HepG2 (cell line): Measurements from ENCODE around the gene FBXW12. TPM values are rescaled to one million over a fixed set of nuclear protein-coding genes. Genes with fewer than 3 reads are reported as not detected.

Source experiments
- ATAC-seq: fragments of 200-7000 bp; cut with Tn5 transposase; 3 replicates; pipeline ENCODE4 v1.9.1; 2020; ENCODE audit warnings: mild to moderate bottlenecking, moderate library complexity
- BruUV-seq: library from RNA; stranded (reverse); fragments of 400-500 nt; replicated peaks from 2 replicates; lab custom pipeline; 2021; lab: Mats Ljungman, UMichigan
- CTCF ChIA-PET: fragments of 300-600 bp; formaldehyde crosslinking; extraction: SDS; loops from one replicate; lab custom pipeline; 2021; ENCODE audit warnings: low total read pairs, inconsistent platforms, low intra/inter-chr PET ratio; lab: Yijun Ruan, JAX
- POLR2A ChIA-PET: fragments of 350-600 bp; sonication (Branson Sonifier 250); formaldehyde crosslinking; loops from one replicate; lab custom pipeline; 2020; ENCODE audit warnings: antibody characterized with exemption, inconsistent platforms; lab: Yijun Ruan, JAX
- DNase-seq: peaks from one replicate; pipeline ENCODE4 v3.0.0-alpha.2; 2015; ENCODE audit warnings: low spot score
- FAIRE-seq: peaks from 3 replicates; lab custom pipeline; 2011; peaks lifted over from hg19 to GRCh38; lab: Jason Lieb, UNC
- H2AFZ ChIP-seq: one replicate; pipeline ENCODE4 v1.6.1; 2011; ENCODE audit warnings: low read length, inconsistent platforms
- H3K27ac ChIP-seq: fragments of 300-600 bp; 3 replicates; pipeline ENCODE4 v1.8.0; 2011; ENCODE audit warnings: mixed run types, mild to moderate bottlenecking, mixed read lengths, low read length, inconsistent platforms; ENCODE audit not compliant: insufficient read depth; ENCODE audit errors: extremely low read length
- H3K27me3 ChIP-seq, 2 experiments: fragments of 200-600 bp in 1 of 2; 2 replicates in 1 of 2; 3 replicates in 1 of 2; pipeline versions ENCODE4 v1.6.0 to v1.8.0; 2011; ENCODE audit warnings: low read length in 2 of 2, mild to moderate bottlenecking in 2 of 2, moderate library complexity in 2 of 2, inconsistent platforms in 1 of 2; ENCODE audit not compliant: insufficient read depth in 2 of 2, control insufficient read depth in 1 of 2
- H3K36me3 ChIP-seq, 2 experiments: fragments of 200-600 bp in 1 of 2; replicated peaks in 1 of 2; 2 replicates in 1 of 2; 3 replicates in 1 of 2; pipeline versions ENCODE4 v1.5.1 to v1.8.0; 2011; ENCODE audit warnings: low read length in 2 of 2, inconsistent platforms in 1 of 2; ENCODE audit not compliant: insufficient read depth in 2 of 2, control insufficient read depth in 1 of 2
- H3K4me1 ChIP-seq: 2 replicates; pipeline ENCODE4 v1.5.1; 2012; ENCODE audit warnings: low read length, inconsistent platforms; ENCODE audit not compliant: insufficient read depth
- H3K4me2 ChIP-seq: 2 replicates; pipeline ENCODE4 v1.6.0; 2011; ENCODE audit warnings: low read depth, low read length, inconsistent platforms
- H3K4me3 ChIP-seq, 3 experiments: fragments of 200-600 bp in 1 of 3; sonication (generic), shearing (Covaris generic) in 1 of 3; replicated peaks in 1 of 3; 2 replicates each; pipeline ENCODE4 v1.5.1; 2011 to 2016; ENCODE audit warnings: low read length in 3 of 3, inconsistent platforms in 2 of 3, low read depth in 2 of 3, mild to moderate bottlenecking in 2 of 3, control low read depth in 1 of 3, mixed read lengths in 1 of 3; ENCODE audit not compliant: insufficient read depth in 1 of 3
- H3K79me2 ChIP-seq: one replicate; pipeline ENCODE4 v1.6.1; 2011; ENCODE audit warnings: low read length, inconsistent platforms; ENCODE audit not compliant: insufficient read depth
- H3K9ac ChIP-seq: 2 replicates; pipeline ENCODE4 v1.6.0; 2011; ENCODE audit warnings: mild to moderate bottlenecking, low read depth, low read length, inconsistent platforms; ENCODE audit not compliant: insufficient read depth
- H3K9me3 ChIP-seq: 2 replicates; pipeline ENCODE4 v1.5.1; 2012; ENCODE audit warnings: mild to moderate bottlenecking, low read length
- H4K20me1 ChIP-seq: 2 replicates; pipeline ENCODE4 v1.6.0; 2011; ENCODE audit warnings: inconsistent platforms, mild to moderate bottlenecking, low read length, moderate library complexity; ENCODE audit not compliant: insufficient read depth
- CENPX ChIP-seq: sonication (generic); formaldehyde crosslinking; IDR thresholded peaks from 2 replicates; pipeline ENCODE4 v1.9.0; 2021; ENCODE audit warnings: mild to moderate bottlenecking, missing genetic modification reagents, moderate library complexity
- HNF4G ChIP-seq, 2 experiments: sonication (generic) in 1 of 2; formaldehyde crosslinking in 1 of 2; IDR thresholded peaks; 2 replicates each; pipeline versions ENCODE4 v1.4.0 to v1.6.1; 2011 to 2020; ENCODE audit warnings: borderline replicate concordance in 2 of 2, low read depth in 2 of 2, mild to moderate bottlenecking in 2 of 2, low read length in 1 of 2, missing genetic modification reagents in 1 of 2, moderate library complexity in 1 of 2
- NBN ChIP-seq: fragments of 450-650 bp; conservative IDR thresholded peaks from 2 replicates; pipeline ENCODE4 v1.6.1; 2017
- RBAK ChIP-seq: sonication (generic); formaldehyde crosslinking; IDR thresholded peaks from 2 replicates; pipeline ENCODE4 v1.5.1; 2020; ENCODE audit warnings: mild to moderate bottlenecking, missing genetic modification reagents
- TOPORS ChIP-seq: sonication (generic); formaldehyde crosslinking; IDR thresholded peaks from 2 replicates; pipeline ENCODE4 v1.8.0; 2023; ENCODE audit warnings: mild to moderate bottlenecking, missing genetic modification reagents
- ZBTB7A ChIP-seq: sonication (generic); formaldehyde crosslinking; IDR thresholded peaks from 2 replicates; pipeline ENCODE4 v1.8.0; 2022; ENCODE audit warnings: mild to moderate bottlenecking, missing genetic modification reagents
- ZMYM3 ChIP-seq: sonication (generic); formaldehyde crosslinking; IDR thresholded peaks from 2 replicates; pipeline ENCODE4 v1.5.1; 2020; ENCODE audit warnings: mild to moderate bottlenecking, missing genetic modification reagents
- ZNF720 ChIP-seq: sonication (generic); formaldehyde crosslinking; IDR thresholded peaks from 2 replicates; pipeline ENCODE4 v1.4.0; 2020; ENCODE audit warnings: missing genetic modification reagents
- WGBS: methylation state at CpG from one replicate; pipeline ENCODE4 v1.1.6; 2017; ENCODE audit warnings: low lambda C conversion rate; 5-methylcytosine and 5-hydroxymethylcytosine counted together
- in situ Hi-C: cut with HindIII; loops from 2 replicates; pipeline ENCODE4 v1.10.0; 2017; ENCODE audit warnings: low pct_unique_long_range_greater_than_20kb; ENCODE audit not compliant: extremely low pct_ligation_motif_present
- intact Hi-C: fragments of 100-400 bp; cut with micrococcal nuclease; formaldehyde crosslinking; loops from one replicate; pipeline ENCODE4 v1.10.0; 2022; ENCODE audit not compliant: unreplicated experiment
- polyA plus RNA-seq, 8 experiments: library from polyadenylated mRNA; depleted of rRNA in 3 of 8; stranded (reverse) in 7 of 8; unstranded in 1 of 8; fragments of >200 nt; fragmentation: Illumina TruSeq in 4 of 8; extraction: Trizol in 4 of 8; gene quantifications; 2 replicates each; pipeline versions ENCODE4 v1.2.1 to v1.2.3, GENCODE V29; 2011 to 2016; ENCODE audit warnings: low read depth in 4 of 8, missing spikeins in 1 of 8, mixed read lengths in 1 of 8; ENCODE audit not compliant: insufficient read depth in 1 of 8
- total RNA-seq, 5 experiments: library from RNA; depleted of rRNA; stranded (reverse); fragments of >200 nt; fragmentation: Illumina TruSeq; extraction: Trizol; gene quantifications; 2 replicates each; pipeline ENCODE4 v1.2.3, GENCODE V29; 2016; ENCODE audit warnings: low read depth in 1 of 5
- TF ChIP-seq, protein P1 (sequence below): IDR thresholded peaks from 2 replicates; pipeline ENCODE4 v1.4.0; 2020; ENCODE audit warnings: mild to moderate bottlenecking, missing genetic modification reagents
- TF ChIP-seq, protein P2 (sequence below): IDR thresholded peaks from 2 replicates; pipeline ENCODE4 v1.6.1; 2016; ENCODE audit warnings: missing genetic modification reagents, missing compliant biosample characterization
- TF ChIP-seq, protein P3 (sequence below): sonication (generic); formaldehyde crosslinking; IDR thresholded peaks from 2 replicates; pipeline ENCODE4 v1.8.1; 2023; ENCODE audit warnings: mild to moderate bottlenecking, missing genetic modification reagents

Gene FBXW12
- total and polyA plus RNA-seq, 2 of the 13 experiments (the other 11 are each of a cell fraction or from before 2014, with no cell fraction given), result not detected

DNA sequence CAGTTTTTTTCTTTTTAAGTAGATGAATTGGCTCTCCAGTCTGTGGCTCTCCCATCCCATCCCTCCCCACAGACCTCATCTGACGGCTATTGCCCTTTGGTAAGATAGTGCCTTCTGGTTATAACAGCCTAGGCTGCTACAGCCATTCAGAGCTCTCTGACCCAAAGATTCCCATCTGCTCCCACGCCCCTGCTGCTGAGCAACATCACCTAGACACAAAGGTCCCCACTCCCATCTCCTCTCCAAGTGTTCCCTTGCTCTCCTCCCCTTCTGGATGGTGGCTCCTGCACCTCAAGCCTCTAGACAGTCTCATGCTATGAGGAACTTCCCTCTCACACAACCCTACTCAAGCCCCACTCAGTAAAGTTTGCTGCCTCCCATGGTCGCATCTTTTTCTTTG, 23.7 kb downstream of the FBXW12 start:
- ChIA-PET CTCF (no interaction called here), POLR2A (interaction anchor here (1.0 kb wide), 1 partner anchor 44 kb away, joined by 3 read pairs; the partner anchor contains the start of genes CCDC51 and TMA7)
- peaks cover 4% of the 10 kb centered on the region; the same call in 1 of the 2 replicates for H4K20me1 ChIP-seq
- no peaks in the 10 kb centered on the region; a peak in 1 of 5 replicates for H3K27me3 ChIP-seq
- DNase-seq (no peak), ATAC-seq (no peak), FAIRE-seq (no peak)
- H3K4me1 ChIP-seq, result peaks cover 17% of the 10 kb centered on the region
- H3K9me3 ChIP-seq, result no peaks in the 10 kb centered on the region
- BruUV-seq, result no TSS peak
- H3K4me3 ChIP-seq, result no peak overlapping the region
- no peaks in the 10 kb centered on the region for H3K79me2 ChIP-seq
- no peak overlapping the region for H3K4me2 ChIP-seq
- H2AFZ ChIP-seq, result no peak overlapping the region
- no peak overlapping the region for H3K27ac ChIP-seq
- no peak overlapping the region for H3K9ac ChIP-seq
- 20% methylated on average over 3 of the region's 3 CpGs for WGBS
- in situ Hi-C loops (no loop called here), intact Hi-C loops (no loop called here)
- H3K36me3 ChIP-seq, result no peaks in the 10 kb centered on the region
- TF ChIP-seq ZMYM3 (no peak), RBAK (no peak), ZBTB7A (no peak), HNF4G (IDR thresholded peaks at IDR 0.05; ENCODE audit: borderline replicate concordance, low read depth, low read length) (no peak), HNF4G (CRISPR knock-in tag; IDR thresholded peaks at IDR 0.05; ENCODE audit: borderline replicate concordance, low read depth) (no peak), TOPORS (no peak), ZNF720 (CRISPR knock-in tag) (no peak), CENPX (CRISPR knock-in tag) (no peak), NBN (no peak)
- TF ChIP-seq, protein P1, sequence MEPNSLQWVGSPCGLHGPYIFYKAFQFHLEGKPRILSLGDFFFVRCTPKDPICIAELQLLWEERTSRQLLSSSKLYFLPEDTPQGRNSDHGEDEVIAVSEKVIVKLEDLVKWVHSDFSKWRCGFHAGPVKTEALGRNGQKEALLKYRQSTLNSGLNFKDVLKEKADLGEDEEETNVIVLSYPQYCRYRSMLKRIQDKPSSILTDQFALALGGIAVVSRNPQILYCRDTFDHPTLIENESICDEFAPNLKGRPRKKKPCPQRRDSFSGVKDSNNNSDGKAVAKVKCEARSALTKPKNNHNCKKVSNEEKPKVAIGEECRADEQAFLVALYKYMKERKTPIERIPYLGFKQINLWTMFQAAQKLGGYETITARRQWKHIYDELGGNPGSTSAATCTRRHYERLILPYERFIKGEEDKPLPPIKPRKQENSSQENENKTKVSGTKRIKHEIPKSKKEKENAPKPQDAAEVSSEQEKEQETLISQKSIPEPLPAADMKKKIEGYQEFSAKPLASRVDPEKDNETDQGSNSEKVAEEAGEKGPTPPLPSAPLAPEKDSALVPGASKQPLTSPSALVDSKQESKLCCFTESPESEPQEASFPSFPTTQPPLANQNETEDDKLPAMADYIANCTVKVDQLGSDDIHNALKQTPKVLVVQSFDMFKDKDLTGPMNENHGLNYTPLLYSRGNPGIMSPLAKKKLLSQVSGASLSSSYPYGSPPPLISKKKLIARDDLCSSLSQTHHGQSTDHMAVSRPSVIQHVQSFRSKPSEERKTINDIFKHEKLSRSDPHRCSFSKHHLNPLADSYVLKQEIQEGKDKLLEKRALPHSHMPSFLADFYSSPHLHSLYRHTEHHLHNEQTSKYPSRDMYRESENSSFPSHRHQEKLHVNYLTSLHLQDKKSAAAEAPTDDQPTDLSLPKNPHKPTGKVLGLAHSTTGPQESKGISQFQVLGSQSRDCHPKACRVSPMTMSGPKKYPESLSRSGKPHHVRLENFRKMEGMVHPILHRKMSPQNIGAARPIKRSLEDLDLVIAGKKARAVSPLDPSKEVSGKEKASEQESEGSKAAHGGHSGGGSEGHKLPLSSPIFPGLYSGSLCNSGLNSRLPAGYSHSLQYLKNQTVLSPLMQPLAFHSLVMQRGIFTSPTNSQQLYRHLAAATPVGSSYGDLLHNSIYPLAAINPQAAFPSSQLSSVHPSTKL (CRISPR knock-in tag), result no peak
- TF ChIP-seq, protein P2, sequence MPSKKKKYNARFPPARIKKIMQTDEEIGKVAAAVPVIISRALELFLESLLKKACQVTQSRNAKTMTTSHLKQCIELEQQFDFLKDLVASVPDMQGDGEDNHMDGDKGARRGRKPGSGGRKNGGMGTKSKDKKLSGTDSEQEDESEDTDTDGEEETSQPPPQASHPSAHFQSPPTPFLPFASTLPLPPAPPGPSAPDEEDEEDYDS (CRISPR knock-in tag), result no peak
- TF ChIP-seq, protein P3, sequence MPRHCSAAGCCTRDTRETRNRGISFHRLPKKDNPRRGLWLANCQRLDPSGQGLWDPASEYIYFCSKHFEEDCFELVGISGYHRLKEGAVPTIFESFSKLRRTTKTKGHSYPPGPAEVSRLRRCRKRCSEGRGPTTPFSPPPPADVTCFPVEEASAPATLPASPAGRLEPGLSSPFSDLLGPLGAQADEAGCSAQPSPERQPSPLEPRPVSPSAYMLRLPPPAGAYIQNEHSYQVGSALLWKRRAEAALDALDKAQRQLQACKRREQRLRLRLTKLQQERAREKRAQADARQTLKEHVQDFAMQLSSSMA (CRISPR knock-in tag), result no peak
